DOHH2 (cell line): Measurements from ENCODE around the gene KNDC1.

ENCODE experiments used
- H3F3A ChIP-seq: fragments of 200-600 bp; sonication (generic), shearing (Covaris generic); 2 replicates; pipeline ENCODE4 v1.6.0; 2016; ENCODE audit warnings: antibody characterized with exemption, mild to moderate bottlenecking; ENCODE audit not compliant: control insufficient read depth, insufficient read depth
- H3K27ac ChIP-seq: fragments of 200-600 bp; sonication (generic); 2 replicates; pipeline ENCODE4 v1.5.1; 2014; ENCODE audit warnings: low read depth, mild to moderate bottlenecking, low read length, moderate library complexity
- H3K27me3 ChIP-seq: fragments of 200-600 bp; sonication (generic); 2 replicates; pipeline ENCODE4 v1.6.1; 2014; ENCODE audit warnings: mild to moderate bottlenecking, low read length, mixed read lengths; ENCODE audit not compliant: control insufficient read depth
- H3K36me3 ChIP-seq: fragments of 200-600 bp; sonication (generic); 2 replicates; pipeline ENCODE4 v1.6.1; 2014; ENCODE audit warnings: mild to moderate bottlenecking, low read length, moderate library complexity, mixed read lengths; ENCODE audit not compliant: control insufficient read depth
- H3K4me1 ChIP-seq: fragments of 200-600 bp; sonication (generic); 2 replicates; pipeline ENCODE4 v1.6.1; 2014; ENCODE audit warnings: mild to moderate bottlenecking, low read length, mixed read lengths; ENCODE audit not compliant: control insufficient read depth
- H3K4me2 ChIP-seq: fragments of 200-600 bp; sonication (generic); 2 replicates; pipeline ENCODE4 v1.6.0; 2014; ENCODE audit warnings: mild to moderate bottlenecking, low read length, moderate library complexity
- H3K4me3 ChIP-seq: fragments of 200-600 bp; sonication (generic); 2 replicates; pipeline ENCODE4 v1.5.1; 2014; ENCODE audit warnings: mild to moderate bottlenecking, low read length, mixed read lengths
- H3K79me2 ChIP-seq: fragments of 200-600 bp; sonication (generic); 2 replicates; pipeline ENCODE4 v1.6.1; 2014; ENCODE audit warnings: mild to moderate bottlenecking, low read length, mixed read lengths; ENCODE audit not compliant: control insufficient read depth
- H3K9me2 ChIP-seq: fragments of 200-600 bp; sonication (generic); replicated peaks from 2 replicates; pipeline ENCODE4 v1.6.1; 2014; ENCODE audit warnings: mild to moderate bottlenecking, low read length, mixed read lengths; ENCODE audit not compliant: control insufficient read depth
- H3K9me3 ChIP-seq: fragments of 200-600 bp; sonication (generic); 2 replicates; pipeline ENCODE4 v1.6.1; 2014; ENCODE audit warnings: antibody characterized with exemption, low read length, mixed read lengths; ENCODE audit not compliant: control insufficient read depth, insufficient read depth
- H4K20me1 ChIP-seq: fragments of 200-600 bp; sonication (generic); 2 replicates; pipeline ENCODE4 v1.6.0; 2014; ENCODE audit warnings: low read depth, mild to moderate bottlenecking, antibody characterized with exemption, low read length, moderate library complexity; ENCODE audit not compliant: control insufficient read depth, insufficient read depth
- EZH2phosphoT487 ChIP-seq: fragments of 200-600 bp; sonication (generic); IDR thresholded peaks from 2 replicates; pipeline ENCODE4 v1.6.1; 2017; ENCODE audit warnings: borderline replicate concordance, mild to moderate bottlenecking, antibody characterized with exemption, low read length, moderate library complexity, mixed read lengths
- TF ChIP-seq, protein P1 (sequence below): fragments of 200-600 bp; sonication (generic); IDR thresholded peaks from one replicate; pipeline ENCODE4 v1.5.1; 2014; ENCODE audit warnings: antibody characterized with exemption, mild to moderate bottlenecking, low read depth, low read length; ENCODE audit not compliant: poor library complexity, severe bottlenecking

The KNDC1 gene

DNA sequence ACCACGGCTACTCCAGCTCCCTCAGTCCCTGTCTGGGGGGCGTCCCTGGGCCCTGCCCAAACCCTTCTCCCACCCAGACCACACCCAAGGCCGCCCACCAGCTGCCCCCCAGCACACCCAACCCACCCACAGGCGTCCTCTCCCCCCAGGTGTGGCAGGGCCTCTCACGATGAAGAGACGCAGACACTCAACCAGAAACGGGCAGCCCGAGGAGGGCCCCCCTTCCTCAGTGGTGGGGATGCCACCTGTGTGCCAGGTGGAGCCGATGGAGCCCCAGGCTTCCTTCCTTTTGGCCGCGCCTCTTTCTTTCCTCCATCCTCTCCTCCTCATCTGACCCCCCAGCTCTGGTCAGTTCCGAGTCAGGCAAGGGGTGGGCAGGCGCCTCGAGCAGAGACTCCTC, 43.6 kb upstream of the KNDC1 start:
- no peaks in the 10 kb centered on the region for H3K27me3 ChIP-seq
- H3K79me2 ChIP-seq: no peaks in the 10 kb centered on the region
- H3K27ac ChIP-seq: no peak overlapping the region
- TF ChIP-seq EZH2phosphoT487: no peak
- TF ChIP-seq, protein P1, sequence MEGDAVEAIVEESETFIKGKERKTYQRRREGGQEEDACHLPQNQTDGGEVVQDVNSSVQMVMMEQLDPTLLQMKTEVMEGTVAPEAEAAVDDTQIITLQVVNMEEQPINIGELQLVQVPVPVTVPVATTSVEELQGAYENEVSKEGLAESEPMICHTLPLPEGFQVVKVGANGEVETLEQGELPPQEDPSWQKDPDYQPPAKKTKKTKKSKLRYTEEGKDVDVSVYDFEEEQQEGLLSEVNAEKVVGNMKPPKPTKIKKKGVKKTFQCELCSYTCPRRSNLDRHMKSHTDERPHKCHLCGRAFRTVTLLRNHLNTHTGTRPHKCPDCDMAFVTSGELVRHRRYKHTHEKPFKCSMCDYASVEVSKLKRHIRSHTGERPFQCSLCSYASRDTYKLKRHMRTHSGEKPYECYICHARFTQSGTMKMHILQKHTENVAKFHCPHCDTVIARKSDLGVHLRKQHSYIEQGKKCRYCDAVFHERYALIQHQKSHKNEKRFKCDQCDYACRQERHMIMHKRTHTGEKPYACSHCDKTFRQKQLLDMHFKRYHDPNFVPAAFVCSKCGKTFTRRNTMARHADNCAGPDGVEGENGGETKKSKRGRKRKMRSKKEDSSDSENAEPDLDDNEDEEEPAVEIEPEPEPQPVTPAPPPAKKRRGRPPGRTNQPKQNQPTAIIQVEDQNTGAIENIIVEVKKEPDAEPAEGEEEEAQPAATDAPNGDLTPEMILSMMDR: no peak
- H3K9me2 ChIP-seq: no peaks in the 10 kb centered on the region
- H3F3A ChIP-seq: no peaks in the 10 kb centered on the region
- no peak overlapping the region for H3K4me2 ChIP-seq
- peaks cover 38% of the 10 kb centered on the region; the same call in 1 of the 2 replicates for H3K9me3 ChIP-seq
- H3K4me3 ChIP-seq: no peak overlapping the region
- no peaks in the 10 kb centered on the region for H4K20me1 ChIP-seq
- no peaks in the 10 kb centered on the region for H3K36me3 ChIP-seq
- H3K4me1 ChIP-seq: no peaks in the 10 kb centered on the region

- H3F3A ChIP-seq: no peaks in the 10 kb centered on the region
- H3K27me3 ChIP-seq: no peaks in the 10 kb centered on the region
Measured at GRCh38 chr10:133117036-133117687, 42.9 kb upstream of the KNDC1 start.

GRCh38 chr10:133117688-133118071, 42.3 kb upstream of the KNDC1 start:
- H3F3A ChIP-seq: no peaks in the 10 kb centered on the region
- H4K20me1 ChIP-seq: no peaks in the 10 kb centered on the region
- peaks cover 39% of the 10 kb centered on the region; the same call in 1 of the 2 replicates for H3K9me3 ChIP-seq
- H3K9me2 ChIP-seq: no peaks in the 10 kb centered on the region
- H3K4me1 ChIP-seq: no peaks in the 10 kb centered on the region
- no peaks in the 10 kb centered on the region for H3K79me2 ChIP-seq
- H3K27me3 ChIP-seq: no peaks in the 10 kb centered on the region
- H3K27ac ChIP-seq: no peak overlapping the region
- no peak for TF ChIP-seq EZH2phosphoT487
- TF ChIP-seq, protein P1: no peak
- H3K4me2 ChIP-seq: no peak overlapping the region
- no peaks in the 10 kb centered on the region for H3K36me3 ChIP-seq
- H3K4me3 ChIP-seq: no peak overlapping the region

More at GRCh38 chr10:133117036-133117687, 42.9 kb upstream of the KNDC1 start:
- H3K4me1 ChIP-seq: no peaks in the 10 kb centered on the region
- TF ChIP-seq EZH2phosphoT487: no peak
- TF ChIP-seq, protein P1: no peak
- H3K36me3 ChIP-seq: no peaks in the 10 kb centered on the region
- H3K4me3 ChIP-seq: no peak overlapping the region
- no peaks in the 10 kb centered on the region for H4K20me1 ChIP-seq
- H3K9me2 ChIP-seq: no peaks in the 10 kb centered on the region
- no peak overlapping the region for H3K4me2 ChIP-seq
- no peak overlapping the region for H3K27ac ChIP-seq
- H3K79me2 ChIP-seq: no peaks in the 10 kb centered on the region
- H3K9me3 ChIP-seq: peaks cover 38% of the 10 kb centered on the region; the same call in 1 of the 2 replicates
